ENCODE data around the gene ZNF605. TPM values are rescaled to one million over a fixed set of nuclear protein-coding genes. Genes with fewer than 3 reads are reported as not detected.
A peak's percentile ranks its signal among the peaks of the same experiment; 100 is the strongest.

Gene ZNF605
- total and polyA plus RNA-seq, 2 of the 8 experiments (the other 6 are each of a cell fraction or from before 2014, with no cell fraction given) = 3.6 to 20.3 TPM

- Histone ChIP-seq H3K27me3 (replicated peaks in 1 of 4; ENCODE audit: control insufficient read depth in 3 of 4, extremely low read depth in 1 of 4, insufficient read depth in 3 of 4, low read length in 3 of 4) (no peaks in the 10 kb centered on the region), H3K79me1 (ENCODE audit: low read depth, low read length) (no peaks in the 10 kb centered on the region), H3K4me1 (replicated peaks in 1 of 4; ENCODE audit: control insufficient read depth in 3 of 4, insufficient read depth in 4 of 4, low read length in 3 of 4) (no peaks in the 10 kb centered on the region), H3K79me2 (ENCODE audit: control insufficient read depth in 1 of 2, insufficient read depth in 2 of 2, low read length in 2 of 2) (no peaks in the 10 kb centered on the region), H2AFZ (ENCODE audit: low read length) (no peak overlapping the region), H3K23ac (ENCODE audit: insufficient read length) (no peak overlapping the region), H3K56ac (replicated peaks; ENCODE audit: insufficient read length, low read depth, low read length) (no peak overlapping the region), H2BK5ac (ENCODE audit: low read depth, low read length) (no peak overlapping the region), H3K4me3 (ENCODE audit: extremely low read depth in 1 of 4, insufficient read depth in 2 of 4, low read depth in 3 of 4, low read length in 4 of 4) (no peak overlapping the region), H3K18ac (ENCODE audit: extremely low read depth, low read length) (no peak overlapping the region), H4K91ac (replicated peaks; ENCODE audit: insufficient read length, low read length) (no peak overlapping the region), H4K8ac (ENCODE audit: extremely low read depth, insufficient read depth, low read length) (no peak overlapping the region), H2AK5ac (ENCODE audit: low read depth, low read length) (no peak overlapping the region), H3K4ac (replicated peaks; ENCODE audit: insufficient read length, low read depth, low read length) (no peak overlapping the region), H3K9ac (replicated peaks in 1 of 4; ENCODE audit: extremely low read depth in 1 of 4, low read depth in 3 of 4, low read length in 3 of 4) (no peak overlapping the region), H3K4me2 (ENCODE audit: insufficient read depth in 1 of 2, low read depth in 2 of 2, low read length in 2 of 2) (no peak overlapping the region), H3K27ac (ENCODE audit: low read depth, low read length) (no peak overlapping the region), H3K9me3 (ENCODE audit: insufficient read depth in 2 of 2, low read depth in 1 of 2, low read length in 1 of 2) (peaks cover 77 to 86% of the 10 kb centered on the region in 2 experiments), H4K20me1 (replicated peaks in 1 of 2; ENCODE audit: control insufficient read depth in 1 of 2, insufficient read depth in 2 of 2, low read length in 2 of 2) (no peaks in the 10 kb centered on the region), H3K23me2 (ENCODE audit: low read depth, low read length) (no peaks in the 10 kb centered on the region), H2BK120ac (replicated peaks; ENCODE audit: low read depth, low read length) (no peak overlapping the region), H3K14ac (ENCODE audit: insufficient read length) (no peak overlapping the region), H2BK12ac (ENCODE audit: low read depth, low read length) (no peak overlapping the region), H2BK20ac (ENCODE audit: low read length) (no peak overlapping the region), H4K5ac (ENCODE audit: insufficient read length, low read depth, low read length) (no peak overlapping the region), H3K36me3 (ENCODE audit: control insufficient read depth in 2 of 4, insufficient read depth in 4 of 4, low read length in 3 of 4) (peaks cover 0 to 31% (median 10%) of the 10 kb centered on the region in 4 experiments; a peak in 3 of 8 replicates), H2BK15ac (ENCODE audit: low read length) (no peak overlapping the region)
- POLR2A ChIA-PET (ENCODE audit: partially characterized antibody) = no interaction called here
- WGBS, 2 experiments (ENCODE audit: extremely low coverage in 1 of 2, insufficient coverage in 1 of 2, insufficient read length in 1 of 2, insufficient replicate concordance in 2 of 2, low coverage in 1 of 2, low lambda C conversion rate in 2 of 2, missing lambda C conversion rate in 1 of 2) = 91% methylated on average over 6 of the region's 6 CpGs; no CpG with 5 or more reads in 1 of the 2 experiments
- no peak for TF ChIP-seq BACH1 (IDR thresholded peaks at IDR 0.05; ENCODE audit: low read length)
- TF ChIP-seq RFX5 (IDR thresholded peaks at IDR 0.05; ENCODE audit: borderline replicate concordance, low read depth, low read length) = no peak
- TF ChIP-seq FOSL1 (IDR thresholded peaks at IDR 0.05; ENCODE audit: insufficient read depth, low read depth, low read length) = no peak
- no peak for TF ChIP-seq YY1 (IDR thresholded peaks at IDR 0.05; ENCODE audit: low read depth, low read length)
- peak; percentile 90 for TF ChIP-seq ZNF274 (IDR thresholded peaks at IDR 0.05; ENCODE audit: borderline replicate concordance, extremely low read depth, low read length)
- no peak for TF ChIP-seq PHF8 (conservative IDR thresholded peaks at IDR 0.05; ENCODE audit: low read depth, low read length)
- CTCF ChIA-PET (ENCODE audit: partially characterized antibody) = interaction anchor here (2.6 kb wide), 1 partner anchor 9 kb away, joined by 9 read pairs; no protein-coding TSS in a partner anchor
- FAIRE-seq (no peak), DNase-seq (ENCODE audit: low read depth in 1 of 2, low spot score in 2 of 2) (peak in 1 of 2 experiments; percentile 22)
These were observed 29.7 kb downstream of the ZNF605 start for GRCh38 chr12:132926415-132926833.
